WTC11 (cell line): ENCODE data around the gene FFAR2. TPM values are rescaled to one million over a fixed set of nuclear protein-coding genes. Genes with fewer than 3 reads are reported as not detected.

Experiments used
- ATAC-seq: fragments of 200-7000 bp; cut with Tn5 transposase; 2 replicates; pipeline ENCODE4 v1.10.0; 2021; ENCODE audit warnings: mild to moderate bottlenecking, moderate library complexity
- CTCF ChIA-PET: fragments of 300-600 bp; sonication (Branson Sonifier 250); formaldehyde crosslinking; loops from one replicate; lab custom pipeline; 2021; ENCODE audit warnings: antibody characterized with exemption; lab: Charles Lee
- POLR2A ChIA-PET: fragments of 350-600 bp; sonication (Branson Sonifier 250); formaldehyde crosslinking; loops from one replicate; lab custom pipeline; 2021; ENCODE audit warnings: antibody characterized with exemption; lab: Charles Lee
- DNase-seq: peaks from one replicate; pipeline ENCODE4 v3.0.0; 2021; ENCODE audit warnings: low spot score
- H3K27ac Mint-ChIP-seq: 2 replicates; pipeline ENCODE4 v1.8.0; 2021; ENCODE audit warnings: mixed read lengths
- H3K27me3 Mint-ChIP-seq: 2 replicates; pipeline ENCODE4 v1.8.0; 2021; ENCODE audit warnings: low read depth, mild to moderate bottlenecking, moderate library complexity, mixed read lengths
- H3K36me3 Mint-ChIP-seq: 2 replicates; pipeline ENCODE4 v1.8.0; 2021; ENCODE audit warnings: mixed read lengths
- H3K4me1 Mint-ChIP-seq: 2 replicates; pipeline ENCODE4 v1.8.0; 2022; ENCODE audit warnings: mixed read lengths
- H3K4me3 Mint-ChIP-seq: 2 replicates; pipeline ENCODE4 v1.8.0; 2021; ENCODE audit warnings: mild to moderate bottlenecking, moderate library complexity, mixed read lengths
- H3K9me3 Mint-ChIP-seq: 2 replicates; pipeline ENCODE4 v1.8.0; 2021; ENCODE audit warnings: mixed read lengths
- ATF1 ChIP-seq: sonication (generic); formaldehyde crosslinking; IDR thresholded peaks from 2 replicates; pipeline ENCODE4 v1.8.1; 2023; ENCODE audit warnings: mild to moderate bottlenecking, moderate library complexity, missing genetic modification reagents
- CREB1 ChIP-seq: sonication (generic); formaldehyde crosslinking; IDR thresholded peaks from 2 replicates; pipeline ENCODE4 v1.8.0; 2023; ENCODE audit warnings: mild to moderate bottlenecking, missing genetic modification reagents
- CREM ChIP-seq: sonication (generic); formaldehyde crosslinking; IDR thresholded peaks from 2 replicates; pipeline ENCODE4 v1.8.1; 2022; ENCODE audit warnings: mild to moderate bottlenecking, missing genetic modification reagents, moderate library complexity
- ELF4 ChIP-seq: sonication (generic); formaldehyde crosslinking; IDR thresholded peaks from 2 replicates; pipeline ENCODE4 v1.8.1; 2022; ENCODE audit warnings: low read depth, mild to moderate bottlenecking, moderate library complexity, missing genetic modification reagents
- ETV6 ChIP-seq: sonication (generic); formaldehyde crosslinking; IDR thresholded peaks from 2 replicates; pipeline ENCODE4 v1.8.1; 2022; ENCODE audit warnings: mild to moderate bottlenecking, missing genetic modification reagents
- FOXJ3 ChIP-seq: sonication (generic); formaldehyde crosslinking; IDR thresholded peaks from 2 replicates; pipeline ENCODE4 v1.9.0; 2021; ENCODE audit warnings: missing genetic modification reagents, mild to moderate bottlenecking, borderline replicate concordance
- FOXK1 ChIP-seq: sonication (generic); formaldehyde crosslinking; IDR thresholded peaks from 2 replicates; pipeline ENCODE4 v1.8.0; 2022; ENCODE audit warnings: mild to moderate bottlenecking, moderate library complexity, missing genetic modification reagents
- FOXP1 ChIP-seq: sonication (generic); formaldehyde crosslinking; IDR thresholded peaks from 2 replicates; pipeline ENCODE4 v1.8.0; 2022; ENCODE audit warnings: missing genetic modification reagents, mild to moderate bottlenecking, moderate library complexity, borderline replicate concordance
- GABPB1 ChIP-seq: sonication (generic); formaldehyde crosslinking; IDR thresholded peaks from 2 replicates; pipeline ENCODE4 v1.8.1; 2023; ENCODE audit warnings: mild to moderate bottlenecking, missing genetic modification reagents
- KAT7 ChIP-seq: sonication (generic); formaldehyde crosslinking; IDR thresholded peaks from 2 replicates; pipeline ENCODE4 v1.8.1; 2023; ENCODE audit warnings: missing genetic modification reagents, mild to moderate bottlenecking, borderline replicate concordance
- NFATC4 ChIP-seq: fragments of 250-450 bp; sonication (Bioruptor Pico); IDR thresholded peaks from 2 replicates; pipeline ENCODE4 v1.9.0; 2021; ENCODE audit warnings: mild to moderate bottlenecking
- NFE2L1 ChIP-seq: sonication (generic); formaldehyde crosslinking; IDR thresholded peaks from 2 replicates; pipeline ENCODE4 v1.8.1; 2023; ENCODE audit warnings: missing genetic modification reagents
- NFYB ChIP-seq: sonication (generic); formaldehyde crosslinking; conservative IDR thresholded peaks from 2 replicates; pipeline ENCODE4 v1.8.0; 2022; ENCODE audit warnings: low read depth, missing genetic modification reagents
- NR3C1 ChIP-seq: sonication (generic); formaldehyde crosslinking; conservative IDR thresholded peaks from 2 replicates; pipeline ENCODE4 v1.8.1; 2023; ENCODE audit warnings: low read depth, mild to moderate bottlenecking, missing genetic modification reagents
- OVOL2 ChIP-seq: fragments of 250-450 bp; sonication (Bioruptor Pico); IDR thresholded peaks from 2 replicates; pipeline ENCODE4 v1.9.0; 2021; ENCODE audit warnings: mild to moderate bottlenecking, borderline replicate concordance
- PRRX2 ChIP-seq: fragments of 250-450 bp; sonication (Bioruptor Pico); IDR thresholded peaks from 2 replicates; pipeline ENCODE4 v1.8.0; 2021; ENCODE audit warnings: mild to moderate bottlenecking
- SMAD3 ChIP-seq: sonication (generic); formaldehyde crosslinking; IDR thresholded peaks from 2 replicates; pipeline ENCODE4 v1.8.0; 2022; ENCODE audit warnings: missing genetic modification reagents, mild to moderate bottlenecking, borderline replicate concordance
- ZNF121 ChIP-seq: sonication (generic); formaldehyde crosslinking; IDR thresholded peaks from 2 replicates; pipeline ENCODE4 v1.8.0; 2023; ENCODE audit warnings: missing genetic modification reagents
- ZNF219 ChIP-seq: sonication (generic); formaldehyde crosslinking; IDR thresholded peaks from 2 replicates; pipeline ENCODE4 v1.8.0; 2023; ENCODE audit warnings: missing genetic modification reagents, mild to moderate bottlenecking, borderline replicate concordance
- ZNF416 ChIP-seq: fragments of 250-450 bp; sonication (Bioruptor Pico); IDR thresholded peaks from 2 replicates; pipeline ENCODE4 v1.9.0; 2021; ENCODE audit warnings: mild to moderate bottlenecking, inconsistent platforms
- total RNA-seq: library from RNA; stranded (reverse); gene quantifications from 3 replicates; pipeline ENCODE4 v1.2.3, GENCODE V29; 2021
- TF ChIP-seq, protein P1 (sequence below): fragments of 250-450 bp; sonication (Bioruptor Pico); IDR thresholded peaks from 2 replicates; pipeline ENCODE4 v1.9.0; 2021; ENCODE audit warnings: mild to moderate bottlenecking
- TF ChIP-seq, protein P2 (sequence below): sonication (generic); formaldehyde crosslinking; IDR thresholded peaks from 2 replicates; pipeline ENCODE4 v1.8.1; 2022; ENCODE audit warnings: mild to moderate bottlenecking, moderate library complexity, missing genetic modification reagents
- TF ChIP-seq, protein P3 (sequence below): fragments of 250-450 bp; sonication (Bioruptor Pico); conservative IDR thresholded peaks from 2 replicates; pipeline ENCODE4 v1.9.0; 2021; ENCODE audit warnings: mild to moderate bottlenecking
- TF ChIP-seq, protein P4 (sequence below): sonication (generic); formaldehyde crosslinking; IDR thresholded peaks from 2 replicates; pipeline ENCODE4 v1.8.0; 2022; ENCODE audit warnings: mild to moderate bottlenecking, missing genetic modification reagents
- TF ChIP-seq, protein P5 (sequence below): fragments of 250-450 bp; sonication (Bioruptor Pico); IDR thresholded peaks from 2 replicates; pipeline ENCODE4 v2.1.2; 2022; ENCODE audit warnings: mild to moderate bottlenecking, moderate library complexity
- TF ChIP-seq, protein P6 (sequence below): sonication (generic); formaldehyde crosslinking; IDR thresholded peaks from 2 replicates; pipeline ENCODE4 v1.8.1; 2022; ENCODE audit warnings: low read depth, mild to moderate bottlenecking, moderate library complexity, missing genetic modification reagents, borderline replicate concordance

FFAR2 gene
- total RNA-seq, 1 experiment from 2014 or later, result not detected

DNA sequence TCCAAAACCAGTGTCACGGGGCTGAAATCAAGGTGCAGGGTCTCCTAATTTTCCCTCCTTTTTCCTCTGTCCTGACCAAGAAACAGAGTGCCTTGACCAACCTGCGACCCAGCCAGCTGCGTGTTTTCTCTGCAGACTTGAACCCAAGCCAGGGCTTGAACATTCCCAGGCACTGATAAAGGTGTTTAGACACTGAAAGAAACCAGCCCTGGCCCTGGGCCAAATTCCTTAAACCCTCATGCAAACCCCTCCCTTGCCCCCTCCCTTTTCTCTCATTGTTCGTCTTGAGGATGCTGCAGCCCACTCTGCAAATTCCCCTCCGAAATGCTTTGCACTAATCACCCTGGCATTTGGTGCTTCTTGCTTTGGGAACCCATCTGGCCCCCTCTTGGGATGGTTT is 9.5 kb upstream of the FFAR2 start:
- TF ChIP-seq OVOL2 (CRISPR knock-in tag) (no peak), FOXP1 (CRISPR knock-in tag) (no peak), FOXJ3 (CRISPR knock-in tag) (no peak), GABPB1 (no peak), ETV6 (CRISPR knock-in tag) (no peak), PRRX2 (CRISPR knock-in tag) (no peak), NFE2L1 (CRISPR knock-in tag) (no peak)
- TF ChIP-seq, protein P1, sequence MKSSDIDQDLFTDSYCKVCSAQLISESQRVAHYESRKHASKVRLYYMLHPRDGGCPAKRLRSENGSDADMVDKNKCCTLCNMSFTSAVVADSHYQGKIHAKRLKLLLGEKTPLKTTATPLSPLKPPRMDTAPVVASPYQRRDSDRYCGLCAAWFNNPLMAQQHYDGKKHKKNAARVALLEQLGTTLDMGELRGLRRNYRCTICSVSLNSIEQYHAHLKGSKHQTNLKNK (CRISPR knock-in tag), result no peak
- TF ChIP-seq, protein P2, sequence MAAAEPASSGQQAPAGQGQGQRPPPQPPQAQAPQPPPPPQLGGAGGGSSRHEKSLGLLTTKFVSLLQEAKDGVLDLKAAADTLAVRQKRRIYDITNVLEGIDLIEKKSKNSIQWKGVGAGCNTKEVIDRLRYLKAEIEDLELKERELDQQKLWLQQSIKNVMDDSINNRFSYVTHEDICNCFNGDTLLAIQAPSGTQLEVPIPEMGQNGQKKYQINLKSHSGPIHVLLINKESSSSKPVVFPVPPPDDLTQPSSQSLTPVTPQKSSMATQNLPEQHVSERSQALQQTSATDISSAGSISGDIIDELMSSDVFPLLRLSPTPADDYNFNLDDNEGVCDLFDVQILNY (CRISPR knock-in tag), result no peak
- Mint-ChIP-seq H3K4me1 (no peaks in the 10 kb centered on the region), H3K27me3 (peaks cover 5% of the 10 kb centered on the region), H3K4me3 (no peak overlapping the region), H3K36me3 (no peaks in the 10 kb centered on the region), H3K27ac (no peak overlapping the region), H3K9me3 (no peaks in the 10 kb centered on the region)
- ATAC-seq (no peak), DNase-seq (no peak)
- ChIA-PET CTCF (interaction anchor here (1.3 kb wide), 1 partner anchor 11 kb away, joined by 3 read pairs; no protein-coding TSS in a partner anchor), POLR2A (interaction anchor here (0.6 kb wide), 1 partner anchor 17 kb away, joined by 6 read pairs; no protein-coding TSS in a partner anchor)

DNA sequence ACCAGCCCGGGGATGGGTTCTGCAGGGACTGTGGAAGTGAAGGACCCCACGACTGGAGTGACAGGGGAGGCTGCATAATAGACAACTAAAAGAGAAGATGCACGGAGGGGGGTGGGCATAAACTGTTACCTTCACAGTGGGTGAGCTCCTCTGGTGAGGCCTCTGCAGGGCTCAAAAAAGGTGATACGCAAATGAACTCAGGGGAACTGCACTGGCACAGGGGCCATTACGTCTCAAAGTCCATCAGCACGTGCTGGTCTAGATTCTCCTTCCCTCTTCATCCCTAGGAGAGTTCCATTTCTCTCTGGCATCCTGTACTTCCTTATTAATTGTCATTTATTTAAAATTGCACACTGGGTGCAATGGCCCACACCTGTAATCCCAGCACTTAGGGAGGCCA is 8.1 kb upstream of the FFAR2 start:
- DNase-seq (no peak), ATAC-seq (no peak)
- H3K9me3 Mint-ChIP-seq, result no peaks in the 10 kb centered on the region
- POLR2A ChIA-PET, result no interaction called here
- H3K27ac Mint-ChIP-seq, result no peak overlapping the region
- TF ChIP-seq NFYB (no peak), SMAD3 (no peak), ATF1 (CRISPR knock-in tag) (no peak), NR3C1 (no peak), FOXK1 (CRISPR knock-in tag) (no peak)
- TF ChIP-seq, protein P2 (CRISPR knock-in tag), result no peak
- peaks cover 5% of the 10 kb centered on the region for H3K27me3 Mint-ChIP-seq
- CTCF ChIA-PET, result no interaction called here
- no peaks in the 10 kb centered on the region for H3K4me1 Mint-ChIP-seq
- no peaks in the 10 kb centered on the region for H3K36me3 Mint-ChIP-seq
- no peak overlapping the region for H3K4me3 Mint-ChIP-seq

DNA sequence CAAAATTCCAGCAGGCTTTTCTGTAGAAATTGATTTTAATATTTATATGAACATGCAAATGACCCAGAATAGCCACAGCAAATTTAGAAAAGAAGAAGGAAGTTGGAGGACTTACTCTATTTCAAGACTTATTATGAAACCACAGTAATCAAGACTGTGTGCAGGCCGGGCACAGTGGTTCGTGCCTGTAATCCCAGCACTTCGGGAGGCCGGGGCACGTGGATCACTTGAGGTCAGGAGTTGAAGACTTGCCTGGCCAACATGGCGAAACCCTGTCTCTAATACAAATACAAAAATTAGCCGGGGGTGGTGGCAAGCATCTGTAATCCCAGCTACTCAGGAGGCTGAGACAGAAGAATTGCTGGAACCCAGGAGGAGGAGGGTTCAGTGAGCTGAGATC is 6.0 kb upstream of the FFAR2 start:
- H3K36me3 Mint-ChIP-seq, result no peaks in the 10 kb centered on the region
- DNase-seq, result no peak
- no peaks in the 10 kb centered on the region for H3K9me3 Mint-ChIP-seq
- ATAC-seq, result no peak
- POLR2A ChIA-PET, result no interaction called here
- peaks cover 10% of the 10 kb centered on the region for H3K27me3 Mint-ChIP-seq
- no peak overlapping the region for H3K4me3 Mint-ChIP-seq
- no peak overlapping the region for H3K27ac Mint-ChIP-seq
- no peaks in the 10 kb centered on the region for H3K4me1 Mint-ChIP-seq
- CTCF ChIA-PET, result interaction anchor here (1.4 kb wide), 1 partner anchor 90 kb away, joined by 5 read pairs; no protein-coding TSS in a partner anchor
- TF ChIP-seq OVOL2 (CRISPR knock-in tag), result no peak
- TF ChIP-seq KAT7 (CRISPR knock-in tag), result no peak
- TF ChIP-seq ETV6 (CRISPR knock-in tag), result no peak
- no peak for TF ChIP-seq NFYB
- TF ChIP-seq, protein P3, sequence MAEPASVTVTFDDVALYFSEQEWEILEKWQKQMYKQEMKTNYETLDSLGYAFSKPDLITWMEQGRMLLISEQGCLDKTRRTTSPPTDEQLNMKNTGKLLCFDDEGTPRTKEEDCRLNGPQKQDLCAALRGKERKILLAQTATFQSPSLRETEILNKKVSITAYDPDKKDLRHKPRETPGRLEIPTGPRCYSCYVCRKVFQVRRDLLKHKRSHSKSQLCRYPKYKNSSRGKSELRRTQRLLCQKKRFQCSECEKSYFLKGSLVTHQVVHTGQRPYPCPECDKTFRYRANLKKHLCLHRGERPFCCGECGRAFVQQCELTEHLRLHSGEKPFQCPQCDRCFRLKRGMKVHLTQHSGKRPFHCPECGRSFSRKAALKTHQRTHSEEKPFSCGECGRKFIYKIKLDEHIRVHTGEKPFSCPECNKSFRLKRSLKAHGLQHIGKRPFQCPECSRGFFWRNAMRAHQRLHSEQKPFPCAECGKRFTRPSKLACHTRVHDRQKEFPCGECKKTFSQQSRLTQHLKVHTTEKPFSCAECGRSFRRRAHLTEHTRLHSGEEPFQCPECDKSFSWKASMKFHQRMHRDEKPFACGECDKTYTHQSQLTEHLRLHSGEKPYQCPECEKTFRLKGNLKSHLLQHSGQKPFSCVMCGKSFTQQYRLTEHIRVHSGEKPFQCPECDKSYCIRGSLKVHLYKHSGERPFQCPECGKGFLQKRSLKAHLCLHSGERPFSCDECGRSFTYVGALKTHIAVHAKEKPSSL (CRISPR knock-in tag), result no peak
- TF ChIP-seq ZNF219, result no peak
- no peak for TF ChIP-seq ZNF121 (CRISPR knock-in tag)
- no peak for TF ChIP-seq FOXK1 (CRISPR knock-in tag)
- TF ChIP-seq, protein P4, sequence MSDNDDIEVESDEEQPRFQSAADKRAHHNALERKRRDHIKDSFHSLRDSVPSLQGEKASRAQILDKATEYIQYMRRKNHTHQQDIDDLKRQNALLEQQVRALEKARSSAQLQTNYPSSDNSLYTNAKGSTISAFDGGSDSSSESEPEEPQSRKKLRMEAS (CRISPR knock-in tag), result no peak
- TF ChIP-seq ELF4 (CRISPR knock-in tag), result no peak
- no peak for TF ChIP-seq NFE2L1 (CRISPR knock-in tag)
- TF ChIP-seq CREB1 (CRISPR knock-in tag), result no peak
- TF ChIP-seq, protein P5, sequence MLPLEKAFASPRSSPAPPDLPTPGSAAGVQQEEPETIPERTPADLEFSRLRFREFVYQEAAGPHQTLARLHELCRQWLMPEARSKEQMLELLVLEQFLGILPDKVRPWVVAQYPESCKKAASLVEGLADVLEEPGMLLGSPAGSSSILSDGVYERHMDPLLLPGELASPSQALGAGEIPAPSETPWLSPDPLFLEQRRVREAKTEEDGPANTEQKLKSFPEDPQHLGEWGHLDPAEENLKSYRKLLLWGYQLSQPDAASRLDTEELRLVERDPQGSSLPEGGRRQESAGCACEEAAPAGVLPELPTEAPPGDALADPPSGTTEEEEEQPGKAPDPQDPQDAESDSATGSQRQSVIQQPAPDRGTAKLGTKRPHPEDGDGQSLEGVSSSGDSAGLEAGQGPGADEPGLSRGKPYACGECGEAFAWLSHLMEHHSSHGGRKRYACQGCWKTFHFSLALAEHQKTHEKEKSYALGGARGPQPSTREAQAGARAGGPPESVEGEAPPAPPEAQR (CRISPR knock-in tag), result no peak
- TF ChIP-seq NFATC4, result no peak
- TF ChIP-seq ZNF416 (CRISPR knock-in tag), result no peak
- TF ChIP-seq, protein P6, sequence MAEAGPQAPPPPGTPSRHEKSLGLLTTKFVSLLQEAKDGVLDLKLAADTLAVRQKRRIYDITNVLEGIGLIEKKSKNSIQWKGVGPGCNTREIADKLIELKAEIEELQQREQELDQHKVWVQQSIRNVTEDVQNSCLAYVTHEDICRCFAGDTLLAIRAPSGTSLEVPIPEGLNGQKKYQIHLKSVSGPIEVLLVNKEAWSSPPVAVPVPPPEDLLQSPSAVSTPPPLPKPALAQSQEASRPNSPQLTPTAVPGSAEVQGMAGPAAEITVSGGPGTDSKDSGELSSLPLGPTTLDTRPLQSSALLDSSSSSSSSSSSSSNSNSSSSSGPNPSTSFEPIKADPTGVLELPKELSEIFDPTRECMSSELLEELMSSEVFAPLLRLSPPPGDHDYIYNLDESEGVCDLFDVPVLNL (CRISPR knock-in tag), result no peak
- no peak for TF ChIP-seq CREM (CRISPR knock-in tag)
